DOHH2 (cell line): ENCODE measurements around the gene MYO18B.

ENCODE experiments used
- CTCF ChIP-seq: fragments of 200-600 bp; sonication (generic); IDR thresholded peaks from one replicate; pipeline ENCODE4 v1.5.1; 2014; ENCODE audit warnings: antibody characterized with exemption, mild to moderate bottlenecking, low read depth, low read length; ENCODE audit not compliant: poor library complexity, severe bottlenecking
- EZH2phosphoT487 ChIP-seq: fragments of 200-600 bp; sonication (generic); IDR thresholded peaks from 2 replicates; pipeline ENCODE4 v1.6.1; 2017; ENCODE audit warnings: borderline replicate concordance, mild to moderate bottlenecking, antibody characterized with exemption, low read length, moderate library complexity, mixed read lengths

GRCh38 chr22:25884121-25884520 lies 142.1 kb downstream of the MYO18B start:
- TF ChIP-seq CTCF, result no peak
- no peak for TF ChIP-seq EZH2phosphoT487
